Breast epithelium (tissue), 4 donors: ENCODE data around the gene SETBP1. TPM values are rescaled to one million over a fixed set of nuclear protein-coding genes. Genes with fewer than 3 reads are reported as not detected.
A peak's percentile ranks its signal among the peaks of the same experiment; 100 is the strongest.

Experiments used
- DNase-seq, 2 donors: peaks; one replicate each; pipeline ENCODE4 v3.0.0-alpha.2; 2019; ENCODE audit warnings: low spot score in 2 of 2
- H3K27ac ChIP-seq, 2 donors: fragments of 200-600 bp; sonication (generic) in 1 of 2; one replicate each; pipeline ENCODE4 v1.5.1; 2016 to 2019; ENCODE audit warnings: mild to moderate bottlenecking in 1 of 2
- H3K27me3 ChIP-seq, 2 donors: fragments of 200-600 bp; sonication (generic) in 1 of 2; one replicate each; pipeline versions ENCODE4 v1.5.1 to v1.6.0; 2017 to 2019; ENCODE audit warnings: control low read depth in 1 of 2, mild to moderate bottlenecking in 1 of 2
- H3K36me3 ChIP-seq: fragments of 200-600 bp; one replicate; pipeline ENCODE4 v1.5.1; 2019
- H3K4me1 ChIP-seq, 2 donors: fragments of 200-600 bp; sonication (generic); one replicate each; pipeline ENCODE4 v1.5.1; 2016 to 2019; ENCODE audit warnings: control low read depth in 1 of 2
- H3K4me3 ChIP-seq, 3 donors: fragments of 200-600 bp; sonication (generic); 1 replicate in 2 of 3; 2 replicates in 1 of 3; pipeline ENCODE4 v1.5.1; 2016 to 2019; ENCODE audit warnings: mild to moderate bottlenecking in 3 of 3, moderate library complexity in 2 of 3
- H3K9me3 ChIP-seq, 2 donors: fragments of 200-600 bp; sonication (generic) in 1 of 2; one replicate each; pipeline ENCODE4 v1.5.1; 2016 to 2019; ENCODE audit warnings: control low read depth in 1 of 2
- CTCF ChIP-seq, 3 donors: fragments of 450-650 bp; IDR thresholded peaks; one replicate each; pipeline ENCODE4 v1.5.1; 2016 to 2017; ENCODE audit warnings: antibody characterized with exemption in 3 of 3, mild to moderate bottlenecking in 3 of 3, moderate library complexity in 3 of 3
- POLR2A ChIP-seq: fragments of 450-650 bp; IDR thresholded peaks from one replicate; pipeline ENCODE4 v1.6.1; 2016; ENCODE audit warnings: antibody characterized with exemption, mild to moderate bottlenecking, moderate library complexity
- POLR2AphosphoS5 ChIP-seq, 3 donors: sonication (generic); formaldehyde crosslinking; IDR thresholded peaks; one replicate each; pipeline ENCODE4 v1.6.1; 2017; ENCODE audit warnings: antibody characterized with exemption in 3 of 3
- intact Hi-C: fragments of 100-400 bp; cut with DNase I; formaldehyde crosslinking; loops from one replicate; pipeline ENCODE4 v1.15.1; 2023; ENCODE audit warnings: low total_unique reads
- total RNA-seq, 3 donors: library from RNA; depleted of rRNA; stranded (reverse); fragments of >200 nt; gene quantifications; one replicate each; pipeline ENCODE4 v1.1.0, GENCODE V29; 2016

The SETBP1 gene
- total RNA-seq, 3 donors from 2014 or later: 26.2 to 40.1 (median 37.0) TPM

- intact Hi-C loops: no loop called here
- TF ChIP-seq POLR2AphosphoS5 (IDR thresholded peaks at IDR 0.05) (peak in 1 of 3 donors; percentile 16), POLR2A (no peak)
- Histone ChIP-seq H3K27ac (peak overlapping the region; percentile 72 to 83), H3K9me3 (no peaks in the 10 kb centered on the region), H3K27me3 (no peaks in the 10 kb centered on the region), H3K36me3 (no peaks in the 10 kb centered on the region), H3K4me3 (peak overlapping the region in 2 of 3 donors; percentile 22 to 52), H3K4me1 (peaks cover 3 to 4% of the 10 kb centered on the region in 2 donors)
- no peak for DNase-seq
These were observed 20.0 kb downstream of the SETBP1 start for GRCh38 chr18:44700652-44701051.

- TF ChIP-seq CTCF (IDR thresholded peaks at IDR 0.05) (no peak), POLR2A (no peak), POLR2AphosphoS5 (IDR thresholded peaks at IDR 0.05) (no peak)
- no peak for DNase-seq
- Histone ChIP-seq H3K4me3 (peak overlapping the region in 2 of 3 donors; percentile 22 to 52), H3K27ac (peak overlapping the region; percentile 72 to 83), H3K4me1 (peaks cover 3 to 4% of the 10 kb centered on the region in 2 donors), H3K36me3 (no peaks in the 10 kb centered on the region), H3K9me3 (no peaks in the 10 kb centered on the region), H3K27me3 (no peaks in the 10 kb centered on the region)
- intact Hi-C loops: no loop called here
These were observed 20.5 kb downstream of the SETBP1 start for GRCh38 chr18:44701227-44701626.

- H3K4me1 ChIP-seq: no peaks in the 10 kb centered on the region
- H3K36me3 ChIP-seq: no peaks in the 10 kb centered on the region
- no peak for TF ChIP-seq CTCF (IDR thresholded peaks at IDR 0.05)
- no peak for TF ChIP-seq POLR2AphosphoS5 (IDR thresholded peaks at IDR 0.05)
- no peak for TF ChIP-seq POLR2A
- no peak overlapping the region for H3K27ac ChIP-seq
- no peaks in the 10 kb centered on the region for H3K9me3 ChIP-seq
- no peaks in the 10 kb centered on the region for H3K27me3 ChIP-seq
- H3K4me3 ChIP-seq: no peak overlapping the region
- DNase-seq: no peak
- intact Hi-C loops: no loop called here
These were observed 21.9 kb downstream of the SETBP1 start for GRCh38 chr18:44702594-44702993.

GRCh38 chr18:44704135-44704789 lies 23.6 kb downstream of the SETBP1 start:
- H3K4me1 ChIP-seq: no peaks in the 10 kb centered on the region
- intact Hi-C loops: no loop called here
- H3K36me3 ChIP-seq: no peaks in the 10 kb centered on the region
- no peak overlapping the region for H3K4me3 ChIP-seq
- TF ChIP-seq POLR2A: no peak
- TF ChIP-seq POLR2AphosphoS5 (IDR thresholded peaks at IDR 0.05): no peak
- TF ChIP-seq CTCF (IDR thresholded peaks at IDR 0.05): no peak
- H3K27me3 ChIP-seq: no peaks in the 10 kb centered on the region
- H3K9me3 ChIP-seq: no peaks in the 10 kb centered on the region
- no peak for DNase-seq
- H3K27ac ChIP-seq: peak overlapping the region in 1 of 2 donors; percentile 41

- Histone ChIP-seq H3K4me1 (no peaks in the 10 kb centered on the region), H3K27ac (peak overlapping the region in 1 of 2 donors; percentile 41), H3K9me3 (no peaks in the 10 kb centered on the region), H3K36me3 (no peaks in the 10 kb centered on the region), H3K27me3 (no peaks in the 10 kb centered on the region), H3K4me3 (no peak overlapping the region)
- TF ChIP-seq POLR2AphosphoS5 (IDR thresholded peaks at IDR 0.05) (no peak), CTCF (IDR thresholded peaks at IDR 0.05) (no peak), POLR2A (no peak)
- intact Hi-C loops: no loop called here
- DNase-seq: no peak
These were observed 24.5 kb downstream of the SETBP1 start for GRCh38 chr18:44705075-44705675.
